A673 (cell line): ENCODE results near the gene CAMTA2. TPM values are rescaled to one million over a fixed set of nuclear protein-coding genes. Genes with fewer than 3 reads are reported as not detected.

Source experiments
- BruUV-seq: library from RNA; stranded (reverse); fragments of 400-500 nt; replicated peaks from 2 replicates; lab custom pipeline; 2021; lab: Mats Ljungman, UMichigan
- CTCF ChIA-PET: fragments of 300-600 bp; sonication (Branson Sonifier 250); formaldehyde crosslinking; loops from one replicate; lab custom pipeline; 2022; ENCODE audit warnings: antibody characterized with exemption; lab: Charles Lee
- POLR2A ChIA-PET: fragments of 300-600 bp; sonication (Branson Sonifier 250); formaldehyde crosslinking; loops from one replicate; lab custom pipeline; 2022; ENCODE audit warnings: antibody characterized with exemption; ENCODE audit not compliant: low non-redundant PET; lab: Charles Lee
- DNase-seq: peaks from one replicate; pipeline ENCODE4 v3.0.0-alpha.2; 2015; ENCODE audit warnings: low spot score
- H3K27ac ChIP-seq: fragments of 200-600 bp; sonication (generic); 2 replicates; pipeline ENCODE4 v1.5.1; 2016; ENCODE audit warnings: mixed run types, low read depth, mild to moderate bottlenecking, mixed read lengths, antibody characterized with exemption, low read length; ENCODE audit not compliant: poor library complexity, severe bottlenecking
- H3K27me3 ChIP-seq: fragments of 200-600 bp; sonication (generic); replicated peaks from 2 replicates; pipeline ENCODE4 v1.6.1; 2017; ENCODE audit warnings: mixed run types, low read depth, mild to moderate bottlenecking, mixed read lengths, antibody characterized with exemption, low read length; ENCODE audit not compliant: insufficient read depth, poor library complexity
- H3K36me3 ChIP-seq: fragments of 200-600 bp; sonication (generic); 2 replicates; pipeline ENCODE4 v1.6.1; 2016; ENCODE audit warnings: mixed run types, mild to moderate bottlenecking, mixed read lengths, antibody characterized with exemption, low read length; ENCODE audit not compliant: insufficient read depth, poor library complexity, severe bottlenecking
- H3K4me1 ChIP-seq: fragments of 200-600 bp; sonication (generic); 2 replicates; pipeline ENCODE4 v1.6.1; 2017; ENCODE audit warnings: mixed run types, mild to moderate bottlenecking, mixed read lengths, antibody characterized with exemption, low read length; ENCODE audit not compliant: insufficient read depth, poor library complexity, severe bottlenecking
- H3K4me3 ChIP-seq: fragments of 200-600 bp; sonication (generic); 2 replicates; pipeline ENCODE4 v1.5.1; 2016; ENCODE audit warnings: low read depth, mixed run types, mild to moderate bottlenecking, mixed read lengths, low read length; ENCODE audit not compliant: poor library complexity, severe bottlenecking
- H3K9me3 ChIP-seq: fragments of 200-600 bp; sonication (generic); 2 replicates; pipeline ENCODE4 v1.6.1; 2016; ENCODE audit warnings: mixed run types, low read depth, mild to moderate bottlenecking, mixed read lengths, antibody characterized with exemption, low read length; ENCODE audit not compliant: poor library complexity, severe bottlenecking
- EZH2 ChIP-seq: fragments of 200-600 bp; sonication (generic); IDR thresholded peaks from 2 replicates; pipeline ENCODE4 v1.6.1; 2017; ENCODE audit warnings: borderline replicate concordance, low read depth, mild to moderate bottlenecking, mixed read lengths, antibody characterized with exemption, low read length; ENCODE audit not compliant: poor library complexity, severe bottlenecking
- intact Hi-C: fragments of 100-400 bp; cut with micrococcal nuclease; formaldehyde crosslinking; loops from one replicate; pipeline ENCODE4 v1.10.0; 2022; ENCODE audit not compliant: unreplicated experiment
- total RNA-seq: library from RNA; stranded (reverse); gene quantifications from 2 replicates; pipeline ENCODE4 v1.2.3, GENCODE V29; 2021
- TF ChIP-seq, protein P1 (sequence below): fragments of 300-800, 200-600 bp; sonication (generic); conservative IDR thresholded peaks from 2 replicates; pipeline ENCODE4 v1.5.1; 2017; ENCODE audit warnings: low read depth, mild to moderate bottlenecking, antibody characterized with exemption, low read length, moderate library complexity, mixed read lengths

CAMTA2 gene
- total RNA-seq, 1 experiment from 2014 or later: 16.3 TPM

GRCh38 chr17:4987767-4988567, 492 bp upstream of the CAMTA2 start:
- Histone ChIP-seq H3K27ac (peak overlapping the region; percentile 73), H3K4me1 (peaks cover 14% of the 10 kb centered on the region), H3K36me3 (no peaks in the 10 kb centered on the region), H3K4me3 (peak overlapping the region; percentile 80), H3K27me3 (no peaks in the 10 kb centered on the region), H3K9me3 (no peaks in the 10 kb centered on the region)
- POLR2A ChIA-PET: no interaction called here
- CTCF ChIA-PET: interaction anchor here (0.6 to 2.2 kb wide), 2 partner anchors 20 to 74 kb away, joined by 4 to 8 read pairs; partner anchors contain the start of gene SPAG7
- intact Hi-C loops: no loop called here
- TSS peak; percentile 61 for BruUV-seq
- DNase-seq: peak; percentile 40
- TF ChIP-seq, protein P1, sequence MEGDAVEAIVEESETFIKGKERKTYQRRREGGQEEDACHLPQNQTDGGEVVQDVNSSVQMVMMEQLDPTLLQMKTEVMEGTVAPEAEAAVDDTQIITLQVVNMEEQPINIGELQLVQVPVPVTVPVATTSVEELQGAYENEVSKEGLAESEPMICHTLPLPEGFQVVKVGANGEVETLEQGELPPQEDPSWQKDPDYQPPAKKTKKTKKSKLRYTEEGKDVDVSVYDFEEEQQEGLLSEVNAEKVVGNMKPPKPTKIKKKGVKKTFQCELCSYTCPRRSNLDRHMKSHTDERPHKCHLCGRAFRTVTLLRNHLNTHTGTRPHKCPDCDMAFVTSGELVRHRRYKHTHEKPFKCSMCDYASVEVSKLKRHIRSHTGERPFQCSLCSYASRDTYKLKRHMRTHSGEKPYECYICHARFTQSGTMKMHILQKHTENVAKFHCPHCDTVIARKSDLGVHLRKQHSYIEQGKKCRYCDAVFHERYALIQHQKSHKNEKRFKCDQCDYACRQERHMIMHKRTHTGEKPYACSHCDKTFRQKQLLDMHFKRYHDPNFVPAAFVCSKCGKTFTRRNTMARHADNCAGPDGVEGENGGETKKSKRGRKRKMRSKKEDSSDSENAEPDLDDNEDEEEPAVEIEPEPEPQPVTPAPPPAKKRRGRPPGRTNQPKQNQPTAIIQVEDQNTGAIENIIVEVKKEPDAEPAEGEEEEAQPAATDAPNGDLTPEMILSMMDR: no peak
- no peak for TF ChIP-seq EZH2

DNA sequence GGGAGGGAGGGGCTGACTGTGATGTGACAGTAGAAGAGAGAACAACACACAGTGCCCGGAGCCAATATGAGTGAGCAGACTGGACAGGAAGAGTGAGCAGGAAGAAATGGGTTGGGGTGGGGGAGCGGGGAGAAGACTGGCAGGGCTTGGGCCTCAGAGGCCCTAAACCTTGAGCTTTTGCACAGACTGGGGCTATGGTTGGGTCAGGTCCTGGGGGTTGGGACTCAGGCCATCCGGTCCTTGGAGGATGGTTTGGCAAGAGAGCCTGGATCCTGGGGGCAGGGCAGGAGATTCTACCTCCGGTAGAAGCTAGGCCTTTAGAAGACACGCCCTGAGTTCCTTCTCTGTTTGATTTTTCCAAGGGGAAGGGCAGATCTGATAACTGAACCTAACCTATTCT, 1.1 kb downstream of the CAMTA2 start:
- no peaks in the 10 kb centered on the region for H3K9me3 ChIP-seq
- H3K36me3 ChIP-seq: no peaks in the 10 kb centered on the region
- H3K27ac ChIP-seq: peak overlapping the region; percentile 73
- peak overlapping the region; percentile 80 for H3K4me3 ChIP-seq
- TF ChIP-seq, protein P1: no peak
- no peak for TF ChIP-seq EZH2
- ChIA-PET POLR2A (interaction anchor here (0.6 kb wide), 1 partner anchor 324 kb away, joined by 3 read pairs; no protein-coding TSS in a partner anchor), CTCF (interaction anchor here (0.5 to 2.2 kb wide), 2 partner anchors 19 to 50 kb away, joined by 8 read pairs; partner anchors contain the start of gene SPAG7)
- no peak for DNase-seq
- intact Hi-C loops: no loop called here
- H3K27me3 ChIP-seq: no peaks in the 10 kb centered on the region
- peaks cover 14% of the 10 kb centered on the region for H3K4me1 ChIP-seq
- no TSS peak for BruUV-seq

DNA sequence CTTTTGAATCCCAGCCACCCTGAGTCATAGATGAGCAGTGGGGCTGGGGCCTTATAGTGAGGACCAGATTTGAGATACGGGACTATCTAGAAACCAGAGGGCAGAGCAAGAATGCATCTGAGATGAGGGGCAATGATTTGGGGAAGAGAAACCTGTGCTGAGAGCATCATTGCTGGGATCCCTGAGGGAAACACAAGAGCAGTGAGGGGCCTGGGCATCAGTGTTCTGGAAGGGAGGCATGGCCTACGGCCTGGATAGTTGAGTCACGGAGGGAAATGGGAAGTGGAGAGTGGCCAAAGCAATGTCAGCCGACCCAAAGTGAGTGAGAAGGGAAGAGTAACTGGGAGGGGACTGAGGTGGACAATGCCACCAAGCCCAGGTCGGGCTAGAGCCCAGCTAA, 5.2 kb downstream of the CAMTA2 start:
- no TSS peak for BruUV-seq
- Histone ChIP-seq H3K27me3 (no peaks in the 10 kb centered on the region), H3K36me3 (peaks cover 7% of the 10 kb centered on the region), H3K4me1 (peaks cover 9% of the 10 kb centered on the region), H3K4me3 (no peak overlapping the region), H3K27ac (no peak overlapping the region), H3K9me3 (no peaks in the 10 kb centered on the region)
- TF ChIP-seq EZH2: no peak
- TF ChIP-seq, protein P1: no peak
- DNase-seq: no peak
- intact Hi-C loops: no loop called here
- POLR2A ChIA-PET: no interaction called here
- CTCF ChIA-PET: no interaction called here
